ENCODE measurements around the gene DKK3. TPM values are rescaled to one million over a fixed set of nuclear protein-coding genes. Genes with fewer than 3 reads are reported as not detected.
A peak's percentile ranks its signal among the peaks of the same experiment; 100 is the strongest.

The DKK3 gene
- total RNA-seq, 1 donor: 94.3 TPM

- no peak for TF ChIP-seq CTCF (IDR thresholded peaks at IDR 0.05; ENCODE audit: insufficient read depth, low read length)
- peak; percentile 87 for DNase-seq (ENCODE audit: low read depth)
- H3K4me3 ChIP-seq (ENCODE audit: low read depth, low read length): no peak overlapping the region
These were observed 35.0 kb downstream of the DKK3 start for GRCh38 chr11:11973361-11973800.

- no peak overlapping the region for H3K4me3 ChIP-seq (ENCODE audit: low read depth, low read length)
- TF ChIP-seq CTCF (IDR thresholded peaks at IDR 0.05; ENCODE audit: insufficient read depth, low read length): no peak
- DNase-seq (ENCODE audit: low read depth): no peak
These were observed 35.6 kb downstream of the DKK3 start for GRCh38 chr11:11972730-11973341.

GRCh38 chr11:11971906-11972547, 36.4 kb downstream of the DKK3 start:
- no peak for DNase-seq (ENCODE audit: low read depth)
- no peak for TF ChIP-seq CTCF (IDR thresholded peaks at IDR 0.05; ENCODE audit: insufficient read depth, low read length)
- no peak overlapping the region for H3K4me3 ChIP-seq (ENCODE audit: low read depth, low read length)

GRCh38 chr11:11970556-11970955, 37.9 kb downstream of the DKK3 start:
- H3K4me3 ChIP-seq (ENCODE audit: low read depth, low read length): no peak overlapping the region
- TF ChIP-seq CTCF (IDR thresholded peaks at IDR 0.05; ENCODE audit: insufficient read depth, low read length): no peak
- no peak for DNase-seq (ENCODE audit: low read depth)

GRCh38 chr11:11969380-11970215, 38.8 kb downstream of the DKK3 start:
- no peak for DNase-seq (ENCODE audit: low read depth)
- no peak overlapping the region for H3K4me3 ChIP-seq (ENCODE audit: low read depth, low read length)
- TF ChIP-seq CTCF (IDR thresholded peaks at IDR 0.05; ENCODE audit: insufficient read depth, low read length): no peak

- no peak overlapping the region for H3K4me3 ChIP-seq (ENCODE audit: low read depth, low read length)
- TF ChIP-seq CTCF (IDR thresholded peaks at IDR 0.05; ENCODE audit: insufficient read depth, low read length): no peak
- peak; percentile 81 for DNase-seq (ENCODE audit: low read depth)
These were observed 39.7 kb downstream of the DKK3 start for GRCh38 chr11:11968511-11969280.

Measured in fibroblast of the aortic adventitia (primary cell).